Hepatocyte (in vitro differentiated cells): ENCODE measurements around the gene METTL18. TPM values are rescaled to one million over a fixed set of nuclear protein-coding genes. Genes with fewer than 3 reads are reported as not detected.

Experiments
- DNase-seq: peaks from one replicate; pipeline ENCODE4 v3.0.0-alpha.2; 2016; ENCODE audit warnings: low spot score
- H2AFZ ChIP-seq: fragments of 200-600 bp; sonication (generic); 2 replicates; pipeline ENCODE4 v1.6.0; 2016; ENCODE audit warnings: antibody characterized with exemption, mild to moderate bottlenecking
- H3K27ac ChIP-seq: fragments of 200-600 bp; sonication (generic); 2 replicates; pipeline ENCODE4 v1.5.1; 2016; ENCODE audit warnings: mild to moderate bottlenecking
- H3K27me3 ChIP-seq: fragments of 200-600 bp; sonication (generic); 2 replicates; pipeline ENCODE4 v1.6.1; 2016
- H3K36me3 ChIP-seq: fragments of 200-600 bp; sonication (generic); replicated peaks from 2 replicates; pipeline ENCODE4 v1.5.1; 2016; ENCODE audit warnings: low read depth; ENCODE audit not compliant: insufficient read depth
- H3K4me1 ChIP-seq: fragments of 200-600 bp; sonication (generic); 2 replicates; pipeline ENCODE4 v1.5.1; 2016; ENCODE audit warnings: mild to moderate bottlenecking, moderate library complexity; ENCODE audit not compliant: insufficient read depth
- H3K4me2 ChIP-seq: fragments of 200-600 bp; sonication (generic); 2 replicates; pipeline ENCODE4 v1.6.0; 2016
- H3K4me3 ChIP-seq: fragments of 200-600 bp; sonication (generic); 2 replicates; pipeline ENCODE4 v1.5.1; 2016; ENCODE audit warnings: mild to moderate bottlenecking
- H3K79me2 ChIP-seq: fragments of 200-600 bp; sonication (generic); 2 replicates; pipeline ENCODE4 v1.6.0; 2017; ENCODE audit warnings: mild to moderate bottlenecking
- H3K9me2 ChIP-seq: fragments of 200-600 bp; sonication (generic); replicated peaks from 2 replicates; pipeline ENCODE4 v1.6.0; 2017; ENCODE audit warnings: mild to moderate bottlenecking; ENCODE audit not compliant: insufficient read depth
- H3K9me3 ChIP-seq: fragments of 200-600 bp; sonication (generic); 2 replicates; pipeline ENCODE4 v1.5.1; 2016; ENCODE audit warnings: low read depth, mild to moderate bottlenecking
- H4K20me1 ChIP-seq: fragments of 200-600 bp; sonication (generic); 2 replicates; pipeline ENCODE4 v1.6.0; 2016; ENCODE audit warnings: mild to moderate bottlenecking; ENCODE audit not compliant: insufficient read depth, poor library complexity, severe bottlenecking
- CTCF ChIP-seq: fragments of 200-600 bp; sonication (generic); IDR thresholded peaks from 2 replicates; pipeline ENCODE4 v1.5.1; 2016; ENCODE audit warnings: antibody characterized with exemption, mild to moderate bottlenecking; ENCODE audit not compliant: poor library complexity
- EZH2 ChIP-seq: fragments of 200-600 bp; sonication (generic); IDR thresholded peaks from 2 replicates; pipeline ENCODE4 v1.6.1; 2016; ENCODE audit warnings: antibody characterized with exemption, mild to moderate bottlenecking, borderline replicate concordance
- EZH2phosphoT487 ChIP-seq: fragments of 200-600 bp; sonication (generic); IDR thresholded peaks from one replicate; pipeline ENCODE4 v1.6.1; 2018; ENCODE audit warnings: antibody characterized with exemption, mild to moderate bottlenecking, low read depth, moderate library complexity; ENCODE audit not compliant: unreplicated experiment, severe bottlenecking
- WGBS: methylation state at CpG from one replicate; pipeline ENCODE4 v1.1.6; 2016; ENCODE audit warnings: low lambda C conversion rate; ENCODE audit errors: missing lambda C conversion rate; 5-methylcytosine and 5-hydroxymethylcytosine counted together
- polyA plus RNA-seq: library from polyadenylated mRNA; unstranded; fragments of >200 nt; fragmentation: Nextera tagmentation; extraction: Ambion mirVana; gene quantifications from 2 replicates; pipeline ENCODE4 v1.2.1, GENCODE V29; 2016
- total RNA-seq: library from RNA; depleted of rRNA; stranded (reverse); fragments of >200 nt; gene quantifications from 2 replicates; pipeline ENCODE4 v1.2.3, GENCODE V29; 2014

Gene METTL18
- total and polyA plus RNA-seq, 2 experiments from 2014 or later: 6.1 to 10.8 TPM

- TF ChIP-seq CTCF (no peak), EZH2phosphoT487 (no peak), EZH2 (no peak)
- Histone ChIP-seq H3K27me3 (no peaks in the 10 kb centered on the region), H3K27ac (peak overlapping the region; percentile 28), H4K20me1 (no peaks in the 10 kb centered on the region), H3K4me2 (peak overlapping the region; percentile 85), H3K79me2 (peaks cover 38% of the 10 kb centered on the region), H3K4me1 (peaks cover 12% of the 10 kb centered on the region), H2AFZ (peak overlapping the region; percentile 72), H3K36me3 (peaks cover 4% of the 10 kb centered on the region), H3K9me2 (no peaks in the 10 kb centered on the region), H3K4me3 (peak overlapping the region; percentile 53), H3K9me3 (no peaks in the 10 kb centered on the region)
- DNase-seq: no peak
- 6% methylated on average over 5 of the region's 5 CpGs for WGBS
These were observed 980 bp upstream of the METTL18 start for GRCh38 chr1:169795687-169796086.

- no peaks in the 10 kb centered on the region for H3K9me3 ChIP-seq
- H3K4me3 ChIP-seq: peak overlapping the region; percentile 24
- H2AFZ ChIP-seq: peak overlapping the region; percentile 94
- DNase-seq: no peak
- peaks cover 12% of the 10 kb centered on the region for H3K4me1 ChIP-seq
- WGBS: 79% methylated on average over 1 of the region's 1 CpG
- H4K20me1 ChIP-seq: no peaks in the 10 kb centered on the region
- peak overlapping the region; percentile 88 for H3K27ac ChIP-seq
- TF ChIP-seq EZH2phosphoT487 (no peak), CTCF (no peak), EZH2 (no peak)
- H3K36me3 ChIP-seq: peaks cover 4% of the 10 kb centered on the region
- peaks cover 38% of the 10 kb centered on the region for H3K79me2 ChIP-seq
- no peaks in the 10 kb centered on the region for H3K27me3 ChIP-seq
- H3K4me2 ChIP-seq: peak overlapping the region; percentile 82
- no peaks in the 10 kb centered on the region for H3K9me2 ChIP-seq
These were observed 977 bp downstream of the METTL18 start for GRCh38 chr1:169793730-169794129.

- Histone ChIP-seq H2AFZ (no peak overlapping the region), H3K27me3 (no peaks in the 10 kb centered on the region), H3K9me3 (no peaks in the 10 kb centered on the region), H3K4me2 (no peak overlapping the region), H3K36me3 (peaks cover 2% of the 10 kb centered on the region), H4K20me1 (no peaks in the 10 kb centered on the region), H3K9me2 (no peaks in the 10 kb centered on the region), H3K4me3 (no peak overlapping the region), H3K27ac (no peak overlapping the region), H3K79me2 (peaks cover 5% of the 10 kb centered on the region), H3K4me1 (peaks cover 2% of the 10 kb centered on the region)
- 76% methylated on average over 2 of the region's 2 CpGs for WGBS
- DNase-seq: no peak
- TF ChIP-seq EZH2phosphoT487: no peak
These were observed 6.3 kb downstream of the METTL18 start for GRCh38 chr1:169788402-169788801.

GRCh38 chr1:169786974-169787373 is 7.7 kb downstream of the METTL18 start:
- H3K27me3 ChIP-seq: no peaks in the 10 kb centered on the region
- H2AFZ ChIP-seq: no peak overlapping the region
- no peak for TF ChIP-seq EZH2
- no peak for TF ChIP-seq EZH2phosphoT487
- no peak for TF ChIP-seq CTCF
- no peaks in the 10 kb centered on the region for H3K36me3 ChIP-seq
- no peak overlapping the region for H3K27ac ChIP-seq
- H3K4me3 ChIP-seq: no peak overlapping the region
- H3K9me2 ChIP-seq: no peaks in the 10 kb centered on the region
- no peak for DNase-seq
- no peaks in the 10 kb centered on the region for H4K20me1 ChIP-seq
- 84% methylated on average over 3 of the region's 3 CpGs for WGBS
- no peak overlapping the region for H3K4me2 ChIP-seq
- H3K4me1 ChIP-seq: no peaks in the 10 kb centered on the region
- H3K79me2 ChIP-seq: no peaks in the 10 kb centered on the region
- no peaks in the 10 kb centered on the region for H3K9me3 ChIP-seq
